GM19099 (cell line): ENCODE results near the gene TACR2.

Experiments
- POLR2A ChIP-seq: IDR thresholded peaks from 3 replicates; pipeline ENCODE4 v1.6.1; 2011; ENCODE audit warnings: low read depth; ENCODE audit not compliant: insufficient read length; ENCODE audit errors: extremely low read depth

TACR2 gene

DNA sequence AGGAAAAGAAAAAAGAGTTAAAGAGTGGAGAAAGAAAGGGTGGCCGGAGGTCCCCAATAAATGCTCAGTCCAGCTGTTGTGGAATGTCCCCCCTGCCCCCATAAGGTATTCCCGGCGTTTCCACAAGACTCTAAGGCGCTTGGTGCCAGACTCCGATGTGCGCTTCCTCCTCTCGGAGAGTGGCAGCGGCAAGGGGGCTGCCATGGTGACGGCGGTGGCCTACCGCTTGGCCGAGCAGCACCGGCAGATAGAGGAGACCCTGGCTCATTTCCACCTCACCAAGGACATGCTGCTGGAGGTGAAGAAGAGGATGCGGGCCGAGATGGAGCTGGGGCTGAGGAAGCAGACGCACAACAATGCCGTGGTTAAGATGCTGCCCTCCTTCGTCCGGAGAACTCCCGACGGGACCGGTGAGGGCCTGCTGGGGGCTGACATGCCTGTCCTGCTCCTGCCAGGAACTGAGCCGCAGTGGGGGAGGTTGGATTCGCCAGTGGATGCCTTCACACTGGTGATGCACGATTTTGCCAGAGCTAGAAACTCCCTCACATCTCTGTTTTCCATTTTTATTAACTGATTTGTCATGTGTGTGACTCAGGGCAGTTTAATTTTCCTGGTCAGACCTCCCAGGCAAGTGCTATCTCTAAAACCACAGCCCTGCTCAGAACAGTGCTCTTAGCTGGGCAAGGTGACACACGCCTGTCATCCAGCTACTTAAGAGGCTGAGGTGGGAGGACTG lies 34.2 kb downstream of the TACR2 start:
- TF ChIP-seq POLR2A, result no peak

GRCh38 chr10:69379800-69380199 lies 36.9 kb downstream of the TACR2 start:
- TF ChIP-seq POLR2A, result no peak

DNA sequence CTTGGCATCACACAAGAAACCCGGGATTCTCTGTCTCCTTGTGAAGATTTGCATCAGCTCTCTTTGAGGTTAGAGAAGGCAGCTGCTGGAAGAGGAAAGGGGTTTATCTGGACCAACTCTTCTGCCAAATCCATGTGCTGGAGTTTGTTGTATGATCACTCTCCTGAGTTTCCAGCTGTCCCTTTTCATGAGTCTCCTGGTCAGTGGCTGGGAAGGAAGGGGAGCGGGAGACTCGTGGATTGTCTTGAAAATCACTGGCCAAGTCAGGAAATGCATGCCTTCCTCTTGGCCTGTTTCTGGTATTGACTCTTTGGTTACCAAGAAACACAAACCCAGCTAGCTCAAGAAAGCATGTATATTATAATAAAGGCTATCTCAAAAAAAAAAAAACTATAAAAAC lies 38.8 kb downstream of the TACR2 start:
- TF ChIP-seq POLR2A, result no peak

- TF ChIP-seq POLR2A, result no peak
Observed at GRCh38 chr10:69377191-69377590, 39.5 kb downstream of the TACR2 start.

DNA sequence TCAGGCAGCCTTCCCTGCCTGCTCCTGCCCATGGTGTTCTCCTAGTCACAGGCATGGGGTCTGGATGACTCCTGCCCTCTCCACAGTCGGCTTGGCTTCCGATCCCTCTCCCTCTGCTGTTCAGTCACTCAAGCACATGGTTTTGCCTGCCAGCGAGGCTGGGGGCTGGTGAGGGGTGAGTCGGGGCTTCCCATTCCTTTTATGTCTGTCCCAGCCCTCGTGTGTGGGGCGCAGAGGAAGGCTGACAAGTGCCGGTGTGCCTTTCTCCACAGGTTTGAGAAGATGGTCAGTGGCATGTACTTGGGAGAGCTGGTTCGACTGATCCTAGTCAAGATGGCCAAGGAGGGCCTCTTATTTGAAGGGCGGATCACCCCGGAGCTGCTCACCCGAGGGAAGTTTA lies 40.1 kb downstream of the TACR2 start:
- TF ChIP-seq POLR2A, result no peak

DNA sequence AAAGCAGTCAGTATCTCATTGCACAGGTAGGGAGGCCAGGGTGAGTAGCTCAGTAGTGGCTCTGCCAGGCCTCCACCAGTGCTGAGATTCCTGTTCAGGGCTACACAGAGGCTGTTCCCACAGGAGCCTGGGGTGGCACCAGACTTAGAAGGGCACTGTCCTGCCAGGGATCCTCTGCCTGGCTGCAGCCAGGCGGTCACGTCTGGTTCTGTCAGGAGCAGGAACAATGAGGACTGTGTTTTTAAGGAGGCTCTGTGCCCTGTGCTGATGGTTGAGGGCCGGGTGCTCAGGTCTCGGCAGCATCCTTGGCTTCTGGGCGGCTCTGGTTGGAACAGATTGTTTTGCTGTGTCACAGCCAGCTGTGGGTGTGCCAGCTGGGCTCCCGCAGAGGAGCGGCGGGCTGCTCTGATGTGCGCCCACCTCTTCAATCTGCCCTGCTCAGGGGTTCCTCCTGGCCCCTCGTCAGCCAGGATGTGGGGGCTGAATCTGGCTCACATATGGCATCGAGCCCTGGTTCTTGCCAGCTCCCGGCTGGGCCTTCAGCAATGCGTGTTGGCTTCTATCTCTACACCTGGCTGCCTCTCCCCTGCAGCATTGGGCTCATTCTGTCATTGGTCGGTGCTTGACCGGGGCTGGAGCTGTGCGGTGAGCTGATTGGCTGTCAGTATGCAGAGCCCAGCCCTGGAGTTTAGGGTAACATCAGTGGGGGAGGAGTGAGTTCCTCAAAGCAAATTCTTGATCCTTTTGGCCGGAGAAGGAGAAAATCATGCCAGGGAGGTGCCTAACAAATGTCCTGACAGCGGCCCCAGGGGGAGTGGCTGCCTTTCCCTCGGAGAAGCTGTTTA lies 41.2 kb downstream of the TACR2 start:
- no peak for TF ChIP-seq POLR2A

DNA sequence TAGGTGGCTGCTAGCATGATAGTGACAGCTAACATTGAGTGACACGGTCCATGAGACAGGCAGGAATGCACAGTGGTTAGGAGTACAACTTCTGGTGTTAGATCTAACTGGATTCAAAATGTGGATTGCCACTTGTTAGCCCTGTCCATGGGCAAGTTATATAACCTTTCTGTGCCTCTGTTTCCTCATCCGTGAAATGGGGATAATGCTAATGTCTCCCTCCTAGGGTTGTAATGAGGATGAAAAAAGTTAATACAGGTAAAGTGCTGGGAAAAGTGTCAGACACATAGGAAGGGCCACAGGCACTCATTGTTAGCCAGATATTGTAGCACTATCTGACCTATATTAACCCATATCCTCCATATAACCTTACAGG lies 41.8 kb downstream of the TACR2 start:
- TF ChIP-seq POLR2A, result no peak

DNA sequence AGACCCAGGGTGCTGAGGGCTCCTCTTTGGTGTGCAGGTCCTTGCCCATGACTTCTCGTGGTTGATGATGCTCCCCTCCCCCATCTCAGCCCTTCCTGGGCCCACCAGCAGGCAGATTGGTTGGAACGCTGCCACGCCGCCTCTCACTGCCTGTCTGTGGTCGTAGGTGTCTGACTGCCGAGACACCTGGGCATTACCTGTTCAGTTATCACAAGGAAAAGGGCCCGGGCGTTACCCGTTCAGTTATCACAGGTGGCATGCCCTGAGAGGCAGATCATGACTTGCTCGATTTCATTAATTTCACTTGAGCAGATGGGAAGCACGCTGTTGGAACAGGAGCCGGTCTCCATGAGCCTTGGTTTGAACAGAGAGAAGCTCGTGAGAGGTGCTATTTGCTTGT lies 42.5 kb downstream of the TACR2 start:
- no peak for TF ChIP-seq POLR2A

GRCh38 chr10:69372126-69372980 lies 44.4 kb downstream of the TACR2 start:
- no peak for TF ChIP-seq POLR2A

GRCh38 chr10:69367469-69367868 lies 49.2 kb downstream of the TACR2 start:
- no peak for TF ChIP-seq POLR2A

GRCh38 chr10:69366738-69367137 lies 50.0 kb downstream of the TACR2 start:
- no peak for TF ChIP-seq POLR2A

DNA sequence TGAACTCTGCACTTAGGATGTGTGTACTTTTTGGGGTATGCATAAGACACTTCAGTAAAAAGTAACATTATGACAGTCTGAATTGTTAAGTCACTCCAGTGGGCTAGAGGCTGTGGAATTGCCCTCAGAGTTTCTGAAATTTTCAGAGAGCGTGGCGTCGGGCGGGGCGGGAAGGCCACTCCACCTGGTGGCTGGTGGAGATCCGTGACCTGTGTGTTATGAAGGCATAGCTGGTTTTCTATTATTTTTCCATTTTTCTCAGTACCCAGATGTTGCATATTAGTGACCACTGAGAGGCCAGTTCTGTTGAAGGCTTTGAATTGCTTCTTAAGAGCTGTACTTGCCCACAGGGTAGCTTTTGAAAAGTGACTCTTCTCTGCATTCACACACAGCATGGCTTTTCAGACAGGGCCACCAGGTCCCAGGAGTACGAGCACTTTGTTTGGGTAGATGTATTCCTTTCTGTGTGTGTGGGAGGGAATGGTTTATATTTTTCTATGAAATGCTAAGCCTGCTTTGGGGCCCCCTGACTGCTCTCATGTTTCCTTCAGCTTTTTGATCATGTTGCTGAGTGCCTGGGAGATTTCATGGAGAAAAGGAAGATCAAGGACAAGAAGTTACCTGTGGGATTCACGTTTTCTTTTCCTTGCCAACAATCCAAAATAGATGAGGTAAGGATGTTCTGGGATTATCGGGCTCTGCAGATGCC lies 52.3 kb downstream of the TACR2 start:
- no peak for TF ChIP-seq POLR2A

- no peak for TF ChIP-seq POLR2A
Observed at GRCh38 chr10:69363666-69364065, 53.1 kb downstream of the TACR2 start.

DNA sequence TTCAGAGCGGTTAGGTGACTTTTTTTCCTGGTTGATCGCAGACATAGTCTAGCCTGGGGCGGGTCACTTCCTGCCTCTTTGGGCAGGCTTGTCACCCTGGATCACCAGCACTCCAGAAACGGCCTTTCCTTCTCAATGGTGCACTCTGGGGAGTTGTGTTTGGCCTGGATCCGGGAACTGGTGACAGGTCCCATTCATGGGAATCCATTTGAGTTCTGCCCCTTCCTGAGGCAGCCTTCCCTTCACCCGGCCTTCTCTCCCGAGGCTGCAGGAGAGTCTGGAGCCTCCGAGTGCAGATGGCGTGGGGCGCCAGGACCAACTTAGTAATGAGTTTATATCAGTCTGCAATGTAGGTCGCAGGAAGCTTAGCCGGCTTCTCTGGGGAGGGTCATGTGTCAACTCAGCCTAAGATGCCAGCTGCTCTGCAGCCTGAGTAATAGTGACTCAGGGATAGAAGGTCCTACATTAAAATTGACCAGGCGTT lies 54.2 kb downstream of the TACR2 start:
- no peak for TF ChIP-seq POLR2A

GRCh38 chr10:69361303-69361614 lies 55.5 kb downstream of the TACR2 start:
- TF ChIP-seq POLR2A, result no peak

DNA sequence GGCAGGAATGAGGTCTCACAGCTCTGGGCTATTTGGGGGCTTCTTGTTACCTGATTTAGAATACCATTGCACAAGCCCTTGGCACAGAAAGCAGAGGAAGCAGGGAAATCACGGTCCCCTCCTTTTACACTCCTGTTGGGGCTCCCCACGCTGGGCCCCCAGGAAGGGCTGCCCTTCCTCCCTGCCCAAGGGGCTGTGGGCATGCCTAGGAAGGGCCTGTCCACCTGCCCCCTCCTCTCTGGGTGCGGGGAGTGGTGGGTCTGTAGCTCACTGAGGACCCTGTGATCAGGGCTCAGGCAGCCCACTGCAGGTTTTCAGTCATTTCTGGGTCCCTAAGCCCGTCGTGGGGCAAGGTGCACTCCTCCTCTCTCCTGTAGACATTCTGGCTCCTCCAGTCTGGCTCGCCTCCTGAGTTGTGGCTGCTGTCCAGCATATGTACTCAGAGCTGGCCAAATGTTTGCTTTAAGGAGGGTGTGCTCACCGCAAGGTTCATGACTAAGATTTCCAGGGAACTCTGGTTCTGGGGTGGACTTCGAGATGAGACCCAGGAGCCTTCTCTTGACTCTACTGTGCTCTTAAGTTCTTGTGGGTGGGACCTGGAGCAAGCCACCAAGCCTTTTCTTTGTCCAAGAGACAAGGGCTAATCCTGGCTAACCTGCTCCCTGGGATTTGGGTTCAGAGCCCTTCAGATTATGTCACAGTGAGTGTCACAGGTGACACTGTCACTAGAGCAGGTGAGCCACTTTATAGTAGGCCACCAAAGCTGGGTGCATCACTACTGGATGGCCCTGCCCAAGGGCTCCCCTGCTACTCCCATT lies 56.0 kb downstream of the TACR2 start:
- no peak for TF ChIP-seq POLR2A
